A549 treated with ZK216348 at 1 μM for 4 hours (cell line): Measurements from ENCODE around the gene COL8A1. TPM values are rescaled to one million over a fixed set of nuclear protein-coding genes. Genes with fewer than 3 reads are reported as not detected.

Source experiments
- total RNA-seq: library from RNA; stranded (reverse); fragments of 200-300 nt; extraction: Qiagen RNA extraction; gene quantifications from 5 replicates; pipeline ENCODE4 v1.2.3, GENCODE V29; 2022; ENCODE audit warnings: low read depth

Gene COL8A1
- total RNA-seq, result not detected in 5 replicates

DNA sequence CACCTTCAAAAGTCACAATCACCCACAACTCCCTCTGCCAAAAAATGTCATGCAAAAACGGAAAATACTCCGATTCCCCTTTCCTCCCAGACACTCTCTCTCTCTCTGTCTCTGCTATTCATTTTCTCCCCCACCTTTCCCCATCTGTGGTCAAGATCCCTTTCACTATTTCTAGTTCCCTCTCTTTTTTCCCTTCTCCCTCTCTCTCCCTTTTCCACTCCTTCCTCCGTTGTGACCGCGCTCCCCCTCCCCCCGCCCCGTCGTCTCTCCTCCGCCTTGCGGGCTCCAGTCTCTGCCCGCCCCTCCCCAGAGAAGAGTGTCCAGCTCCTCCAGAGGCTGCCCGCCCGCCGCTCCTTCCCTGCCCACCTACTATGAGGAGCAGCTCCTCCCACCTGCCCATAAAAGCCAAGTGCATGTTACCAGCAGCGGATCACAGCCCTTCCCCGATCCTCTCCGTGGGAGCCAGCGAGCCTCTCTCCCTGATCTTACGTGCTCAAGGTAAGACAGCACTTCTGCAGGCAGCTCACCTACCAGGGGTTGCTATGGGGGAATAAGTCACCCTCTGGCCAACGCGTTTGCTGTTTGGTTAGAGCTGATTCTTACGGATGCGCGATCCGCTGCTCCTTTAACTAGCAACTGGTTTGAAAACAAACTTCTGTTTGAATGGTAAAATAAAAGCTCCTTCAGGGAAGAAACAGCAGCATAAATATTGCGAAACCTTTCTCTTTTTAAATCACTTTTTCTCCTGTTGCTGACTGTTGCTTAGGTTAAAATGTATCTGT is at the start of gene COL8A1:
Gene COL8A1 (plus strand): TSS at position 428 of the 782 bp plus-strand sequence. CDS start 152,089 bp downstream, outside the sequence.

DNA sequence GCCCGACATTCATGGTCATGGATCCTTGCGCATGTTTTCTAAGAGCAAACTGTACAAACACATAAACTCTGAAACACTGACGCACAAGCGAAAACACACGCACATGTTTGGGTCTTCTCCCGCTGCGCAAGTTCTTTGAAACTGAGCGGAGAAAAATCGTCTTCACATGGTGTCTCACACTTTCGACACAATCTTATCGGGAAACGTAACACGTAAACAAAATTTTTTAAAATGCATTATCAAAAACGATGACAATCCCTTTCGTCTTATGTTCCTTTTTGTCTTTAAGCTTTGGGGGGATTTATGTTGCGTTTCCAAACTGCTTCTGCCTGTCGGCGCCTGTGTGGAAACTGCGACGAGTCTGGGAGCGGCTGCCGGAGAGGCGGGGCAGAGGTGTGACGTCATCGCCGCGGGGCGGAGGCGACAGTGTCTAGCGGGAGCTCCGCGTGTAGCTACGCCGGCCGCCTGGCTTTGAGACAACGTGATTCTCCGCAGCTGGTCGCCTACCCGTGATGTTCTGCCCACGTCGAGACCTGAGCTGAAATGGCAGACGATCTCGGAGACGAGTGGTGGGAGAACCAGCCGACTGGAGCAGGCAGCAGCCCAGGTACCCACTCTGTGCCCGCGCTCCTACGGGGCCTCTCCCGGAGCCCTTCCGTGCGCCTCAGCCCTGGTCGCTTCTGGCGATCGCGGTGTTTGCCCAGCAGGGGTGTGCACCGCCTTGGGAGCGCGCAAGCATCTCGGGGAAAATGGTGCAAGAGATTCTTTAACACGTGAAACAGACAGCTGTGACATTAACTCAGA is 179.2 kb downstream of the COL8A1 start, which contains the start of gene CMSS1:
Gene CMSS1 (plus strand): TSS at position 426 of the 804 bp plus-strand sequence.

Other genes with a start within 250 kb of the COL8A1 start
- gene CMSS1, start 179.3 kb downstream of the COL8A1 start, total RNA-seq, result 50.3 to 82.3 TPM (median 58.1 TPM) in 5 replicates